PFSK-1 (cell line): ENCODE results near the gene BRICD5.

ENCODE experiments used
- FOXP2 ChIP-seq: optimal IDR thresholded peaks from 2 replicates; pipeline ENCODE3; 2011; ENCODE audit warnings: borderline replicate concordance, control low read depth, inconsistent platforms; ENCODE audit not compliant: insufficient read depth; ENCODE audit errors: extremely low read length, extremely low read depth
- POLR2AphosphoS5 ChIP-seq: IDR thresholded peaks from 2 replicates; pipeline ENCODE4 v1.6.1; 2012; ENCODE audit warnings: low read depth, mild to moderate bottlenecking, control low read depth, low read length, moderate library complexity
- REST ChIP-seq, 2 experiments: IDR thresholded peaks; 2 replicates each; pipeline versions ENCODE4 v1.6.1 to v1.8.0; 2011 to 2012; ENCODE audit warnings: low read depth in 2 of 2, low read length in 2 of 2, control low read depth in 1 of 2, inconsistent platforms in 1 of 2, mild to moderate bottlenecking in 1 of 2, moderate library complexity in 1 of 2; ENCODE audit not compliant: insufficient read depth in 1 of 2
- SIN3A ChIP-seq: IDR thresholded peaks from 2 replicates; pipeline ENCODE4 v1.6.1; 2012; ENCODE audit warnings: mild to moderate bottlenecking, low read length, moderate library complexity, borderline replicate concordance; ENCODE audit not compliant: insufficient read depth
- TAF1 ChIP-seq: IDR thresholded peaks from 2 replicates; pipeline ENCODE4 v1.6.1; 2012; ENCODE audit warnings: low read length, control low read depth, borderline replicate concordance; ENCODE audit not compliant: insufficient read depth

BRICD5 gene

GRCh38 chr16:2183671-2184070 is 27.0 kb downstream of the BRICD5 start:
- no peak for TF ChIP-seq REST (IDR thresholded peaks at IDR 0.05; ENCODE audit: insufficient read depth in 1 of 2, low read depth in 2 of 2, low read length in 2 of 2)
- no peak for TF ChIP-seq TAF1

- TF ChIP-seq SIN3A: no peak
- TF ChIP-seq REST (IDR thresholded peaks at IDR 0.05; ENCODE audit: insufficient read depth in 1 of 2, low read depth in 2 of 2, low read length in 2 of 2): no peak
- no peak for TF ChIP-seq TAF1
- no peak for TF ChIP-seq POLR2AphosphoS5
- TF ChIP-seq FOXP2: no peak
Measured at GRCh38 chr16:2181952-2182351, 28.7 kb downstream of the BRICD5 start.

- TF ChIP-seq SIN3A (no peak), TAF1 (no peak), POLR2AphosphoS5 (no peak), FOXP2 (no peak), REST (IDR thresholded peaks at IDR 0.05; ENCODE audit: insufficient read depth in 1 of 2, low read depth in 2 of 2, low read length in 2 of 2) (no peak)
Measured at GRCh38 chr16:2180962-2181923, 29.4 kb downstream of the BRICD5 start.

- TF ChIP-seq TAF1: no peak
- TF ChIP-seq SIN3A: no peak
- no peak for TF ChIP-seq POLR2AphosphoS5
- no peak for TF ChIP-seq FOXP2
- no peak for TF ChIP-seq REST (IDR thresholded peaks at IDR 0.05; ENCODE audit: insufficient read depth in 1 of 2, low read depth in 2 of 2, low read length in 2 of 2)
Measured at GRCh38 chr16:2180461-2180860, 30.2 kb downstream of the BRICD5 start.
